Loucy (cell line): ENCODE results near the gene ARL5C.

Experiments used
- EZH2phosphoT487 ChIP-seq: fragments of 200-600 bp; IDR thresholded peaks from 2 replicates; pipeline ENCODE4 v1.6.1; 2018; ENCODE audit warnings: antibody characterized with exemption, mild to moderate bottlenecking, moderate library complexity, borderline replicate concordance
- TF ChIP-seq, protein P1 (sequence below): fragments of 200-600 bp; sonication (generic); conservative IDR thresholded peaks from 2 replicates; pipeline ENCODE4 v1.5.1; 2014; ENCODE audit warnings: mild to moderate bottlenecking, antibody characterized with exemption, low read length

DNA sequence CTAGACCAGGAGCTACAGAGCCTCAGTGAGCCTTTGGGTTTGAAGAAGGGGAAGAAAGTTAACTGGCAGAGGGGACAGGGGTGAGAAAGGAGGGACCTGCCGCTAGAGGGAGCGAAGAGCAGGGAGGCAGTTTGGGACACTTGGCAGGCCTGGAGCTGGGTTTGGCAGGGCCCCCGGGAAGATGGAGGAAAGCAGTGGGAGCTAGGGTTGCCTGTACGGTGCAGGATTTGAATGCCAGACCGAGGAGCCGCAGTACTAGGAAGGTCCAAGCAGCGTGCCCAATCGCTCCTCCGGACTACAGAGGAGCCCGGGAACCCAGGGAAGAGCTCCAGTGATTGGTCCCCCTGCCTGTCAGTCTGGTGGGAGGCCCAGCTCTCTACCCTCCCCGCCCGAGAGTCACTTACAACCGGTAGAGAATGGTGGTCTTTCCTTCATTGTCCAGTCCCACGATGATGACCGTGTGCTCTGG, 1.3 kb downstream of the ARL5C start:
- TF ChIP-seq, protein P1, sequence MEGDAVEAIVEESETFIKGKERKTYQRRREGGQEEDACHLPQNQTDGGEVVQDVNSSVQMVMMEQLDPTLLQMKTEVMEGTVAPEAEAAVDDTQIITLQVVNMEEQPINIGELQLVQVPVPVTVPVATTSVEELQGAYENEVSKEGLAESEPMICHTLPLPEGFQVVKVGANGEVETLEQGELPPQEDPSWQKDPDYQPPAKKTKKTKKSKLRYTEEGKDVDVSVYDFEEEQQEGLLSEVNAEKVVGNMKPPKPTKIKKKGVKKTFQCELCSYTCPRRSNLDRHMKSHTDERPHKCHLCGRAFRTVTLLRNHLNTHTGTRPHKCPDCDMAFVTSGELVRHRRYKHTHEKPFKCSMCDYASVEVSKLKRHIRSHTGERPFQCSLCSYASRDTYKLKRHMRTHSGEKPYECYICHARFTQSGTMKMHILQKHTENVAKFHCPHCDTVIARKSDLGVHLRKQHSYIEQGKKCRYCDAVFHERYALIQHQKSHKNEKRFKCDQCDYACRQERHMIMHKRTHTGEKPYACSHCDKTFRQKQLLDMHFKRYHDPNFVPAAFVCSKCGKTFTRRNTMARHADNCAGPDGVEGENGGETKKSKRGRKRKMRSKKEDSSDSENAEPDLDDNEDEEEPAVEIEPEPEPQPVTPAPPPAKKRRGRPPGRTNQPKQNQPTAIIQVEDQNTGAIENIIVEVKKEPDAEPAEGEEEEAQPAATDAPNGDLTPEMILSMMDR: peak; percentile 84
- no peak for TF ChIP-seq EZH2phosphoT487
